ENCODE results near the gene TNNI3. TPM values are rescaled to one million over a fixed set of nuclear protein-coding genes. Genes with fewer than 3 reads are reported as not detected.

The TNNI3 gene
- total RNA-seq, 1 donor from 2014 or later, result 0.40 TPM

DNA sequence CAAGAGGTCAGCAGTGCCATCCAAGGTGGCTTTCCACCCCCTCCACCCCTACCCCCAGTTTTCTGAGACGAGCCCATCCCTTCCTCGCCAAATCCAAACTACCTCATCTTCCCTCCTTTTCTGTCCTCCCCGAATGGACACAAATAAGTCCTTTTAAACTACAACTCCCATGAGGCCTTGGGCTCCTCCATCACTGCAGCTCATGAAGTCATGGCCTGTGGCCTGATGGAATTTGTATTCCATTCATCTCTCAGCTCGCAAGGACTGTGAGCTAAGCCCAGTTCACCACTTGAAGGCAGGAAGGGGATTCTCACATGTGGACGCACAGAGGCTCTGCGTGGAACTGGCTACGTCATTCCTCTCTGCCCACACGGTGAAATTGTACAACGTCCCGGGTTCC, 39.3 kb upstream of the TNNI3 start:
- H3K4me3 ChIP-seq (ENCODE audit: low read depth, low read length), result no peak overlapping the region
- TF ChIP-seq, protein P1, sequence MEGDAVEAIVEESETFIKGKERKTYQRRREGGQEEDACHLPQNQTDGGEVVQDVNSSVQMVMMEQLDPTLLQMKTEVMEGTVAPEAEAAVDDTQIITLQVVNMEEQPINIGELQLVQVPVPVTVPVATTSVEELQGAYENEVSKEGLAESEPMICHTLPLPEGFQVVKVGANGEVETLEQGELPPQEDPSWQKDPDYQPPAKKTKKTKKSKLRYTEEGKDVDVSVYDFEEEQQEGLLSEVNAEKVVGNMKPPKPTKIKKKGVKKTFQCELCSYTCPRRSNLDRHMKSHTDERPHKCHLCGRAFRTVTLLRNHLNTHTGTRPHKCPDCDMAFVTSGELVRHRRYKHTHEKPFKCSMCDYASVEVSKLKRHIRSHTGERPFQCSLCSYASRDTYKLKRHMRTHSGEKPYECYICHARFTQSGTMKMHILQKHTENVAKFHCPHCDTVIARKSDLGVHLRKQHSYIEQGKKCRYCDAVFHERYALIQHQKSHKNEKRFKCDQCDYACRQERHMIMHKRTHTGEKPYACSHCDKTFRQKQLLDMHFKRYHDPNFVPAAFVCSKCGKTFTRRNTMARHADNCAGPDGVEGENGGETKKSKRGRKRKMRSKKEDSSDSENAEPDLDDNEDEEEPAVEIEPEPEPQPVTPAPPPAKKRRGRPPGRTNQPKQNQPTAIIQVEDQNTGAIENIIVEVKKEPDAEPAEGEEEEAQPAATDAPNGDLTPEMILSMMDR (conservative IDR thresholded peaks at IDR 0.05; ENCODE audit: low read depth, low read length), result no peak
- no peak for DNase-seq (ENCODE audit: low read depth)

DNA sequence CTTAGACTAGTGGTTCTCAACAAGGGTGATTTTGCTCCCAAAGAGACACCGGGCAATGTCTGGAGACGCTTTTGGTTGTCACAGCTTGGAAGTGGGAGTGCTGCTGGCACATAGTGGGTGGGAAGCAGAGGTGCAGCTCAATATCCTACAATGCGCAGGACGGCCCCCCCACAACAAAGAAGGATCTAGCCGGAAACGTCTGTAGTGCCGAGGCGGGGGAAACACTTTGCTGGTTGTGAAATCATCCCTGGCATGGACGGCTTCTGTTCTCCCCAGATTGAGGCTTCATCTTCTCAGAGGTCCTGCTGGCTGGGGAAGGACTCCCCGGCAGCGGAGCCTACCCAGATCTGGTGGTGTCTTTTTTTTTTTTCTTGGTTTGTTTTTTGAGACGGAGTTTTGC, 35.9 kb upstream of the TNNI3 start:
- TF ChIP-seq, protein P1 (conservative IDR thresholded peaks at IDR 0.05; ENCODE audit: low read depth, low read length), result no peak
- H3K4me3 ChIP-seq (ENCODE audit: low read depth, low read length), result no peak overlapping the region
- DNase-seq (ENCODE audit: low read depth), result no peak

DNA sequence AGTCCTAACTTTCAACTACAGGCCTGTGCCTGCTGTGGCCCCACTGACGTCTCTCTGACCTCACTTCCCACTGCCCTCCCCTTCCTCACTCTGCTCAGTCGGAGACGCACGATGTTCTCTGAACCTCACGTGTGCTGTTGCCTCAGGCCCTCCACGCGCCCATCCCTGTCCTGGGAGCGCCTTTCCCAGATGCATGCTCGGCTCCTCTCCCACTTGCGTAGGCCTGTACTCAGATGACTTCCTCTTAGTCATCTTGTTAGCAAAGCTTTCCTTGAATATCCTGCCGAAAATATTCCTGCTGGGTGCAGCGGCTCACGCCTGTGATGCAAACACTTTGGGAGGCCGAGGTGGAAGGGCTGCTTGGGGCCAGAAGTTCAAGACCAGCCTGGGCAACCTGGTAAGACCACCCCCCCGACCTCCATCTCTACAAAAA, 31.9 kb upstream of the TNNI3 start:
- no peak for DNase-seq (ENCODE audit: low read depth)
- no peak overlapping the region for H3K4me3 ChIP-seq (ENCODE audit: low read depth, low read length)
- TF ChIP-seq, protein P1 (conservative IDR thresholded peaks at IDR 0.05; ENCODE audit: low read depth, low read length), result no peak

DNA sequence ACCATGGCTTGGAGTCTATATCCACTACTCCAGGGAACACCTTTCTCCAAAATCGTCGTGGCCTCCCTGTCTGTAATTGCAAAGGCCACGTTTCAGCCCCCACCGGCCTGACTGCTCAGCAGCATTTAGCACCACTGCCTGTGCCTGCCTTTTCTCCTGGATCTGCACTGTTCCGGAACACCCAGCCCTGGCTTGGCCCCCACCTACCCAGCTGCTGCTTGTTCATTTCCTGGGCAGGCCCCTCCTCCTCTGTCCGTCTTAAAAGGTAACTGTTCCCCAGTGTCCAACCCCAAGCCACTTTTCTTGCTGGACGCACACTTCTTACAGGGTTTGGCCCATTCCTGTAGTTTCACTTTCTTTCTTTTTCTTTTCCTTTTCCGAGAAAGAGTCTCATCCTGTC, 31.1 kb upstream of the TNNI3 start:
- H3K4me3 ChIP-seq (ENCODE audit: low read depth, low read length), result peak overlapping the region; percentile 8
- TF ChIP-seq, protein P1 (conservative IDR thresholded peaks at IDR 0.05; ENCODE audit: low read depth, low read length), result no peak
- DNase-seq (ENCODE audit: low read depth), result no peak

DNA sequence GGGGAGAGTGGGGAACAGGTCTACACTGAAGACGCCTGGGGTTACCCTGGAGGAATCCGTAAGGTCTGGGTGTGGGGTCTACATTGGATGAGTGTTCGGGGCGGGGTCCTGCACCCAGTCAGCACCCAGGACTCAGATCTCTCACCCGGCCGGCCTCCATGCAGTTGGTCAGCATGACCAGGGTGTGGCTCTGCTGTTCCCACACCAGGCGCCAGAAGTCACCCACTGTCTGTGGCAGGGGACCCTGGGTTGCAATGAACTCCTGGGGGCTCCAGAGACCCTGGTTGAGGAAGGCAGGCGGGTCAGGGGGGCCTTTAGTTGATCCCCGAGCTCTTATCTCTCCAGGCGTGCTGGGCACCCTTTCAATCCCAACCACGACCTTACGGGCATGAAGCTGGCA, 28.5 kb upstream of the TNNI3 start:
- no peak for DNase-seq (ENCODE audit: low read depth)
- H3K4me3 ChIP-seq (ENCODE audit: low read depth, low read length), result no peak overlapping the region
- TF ChIP-seq, protein P1 (conservative IDR thresholded peaks at IDR 0.05; ENCODE audit: low read depth, low read length), result no peak

DNA sequence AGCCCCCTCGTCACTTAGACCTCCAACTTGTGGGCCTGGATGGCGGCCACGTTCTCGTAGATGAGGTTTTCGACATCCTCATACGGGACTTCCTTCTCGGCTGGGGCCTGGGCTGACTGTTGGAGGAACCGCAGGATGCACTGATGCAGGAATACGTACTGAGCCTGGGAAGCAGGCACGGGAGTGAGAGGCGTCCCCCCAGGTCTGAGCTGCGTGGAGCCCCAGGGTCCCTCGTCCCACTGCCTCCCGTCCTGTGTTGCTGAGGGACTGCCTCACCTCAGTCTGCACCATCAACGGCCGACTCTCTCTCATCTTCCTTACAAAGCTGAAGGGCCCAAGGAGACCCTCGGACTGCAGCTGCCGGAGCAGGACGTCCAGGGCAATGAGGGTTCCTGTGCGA, 24.2 kb upstream of the TNNI3 start:
- DNase-seq (ENCODE audit: low read depth), result no peak
- no peak overlapping the region for H3K4me3 ChIP-seq (ENCODE audit: low read depth, low read length)
- TF ChIP-seq, protein P1 (conservative IDR thresholded peaks at IDR 0.05; ENCODE audit: low read depth, low read length), result no peak

DNA sequence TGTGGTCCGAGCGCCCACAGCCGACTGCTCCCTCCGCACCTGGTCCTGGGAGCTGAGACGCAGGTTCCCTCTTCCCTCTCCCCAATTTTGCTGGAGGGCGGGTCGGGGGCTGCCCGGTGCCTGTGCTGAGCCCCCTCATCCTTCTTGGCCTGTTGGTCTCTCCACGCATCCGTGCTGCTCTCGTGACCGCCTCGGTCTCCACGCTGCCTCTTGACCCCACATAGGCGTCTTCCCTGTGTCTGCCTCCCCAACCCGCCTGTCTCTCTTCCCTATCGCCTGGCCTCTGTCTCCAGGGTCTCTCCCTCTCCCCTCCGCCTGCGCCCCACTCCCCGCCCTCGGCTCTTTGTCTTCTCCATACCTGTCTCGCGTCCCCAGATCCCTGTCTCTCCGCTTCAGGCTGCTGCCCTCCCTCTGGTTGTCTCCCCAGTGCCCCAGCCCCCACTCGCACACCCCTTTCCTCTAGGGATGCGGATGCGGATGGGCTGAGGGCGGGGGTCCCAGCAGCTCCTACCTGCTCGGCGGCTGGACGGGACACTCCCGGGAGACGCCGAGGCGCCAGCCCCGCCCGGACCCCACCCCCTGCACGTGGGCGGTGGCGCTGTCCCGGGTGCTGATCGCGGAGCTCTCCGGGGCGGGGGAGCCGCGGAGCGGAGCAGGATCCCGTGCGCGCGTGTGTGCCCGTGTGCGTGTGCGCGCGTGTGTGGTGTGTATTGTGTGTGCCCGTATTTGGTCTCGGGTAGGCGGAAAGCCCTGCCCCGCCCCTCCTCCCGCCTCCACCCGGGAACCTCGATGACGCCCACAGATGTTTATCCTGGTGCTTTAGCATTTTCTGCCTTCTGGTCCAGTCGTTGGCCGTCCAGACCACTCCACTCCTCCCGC, 22.3 kb upstream of the TNNI3 start, which contains the start of gene SYT5:
SYT5 (minus strand) TSS at position 684 of the 879 bp plus-strand sequence. CDS start 1,248 bp downstream, outside the sequence.
- H3K4me3 ChIP-seq (ENCODE audit: low read depth, low read length), result peak within 1 kb of the TSS; percentile 40
- DNase-seq (ENCODE audit: low read depth), result no peak
- TF ChIP-seq, protein P1 (conservative IDR thresholded peaks at IDR 0.05; ENCODE audit: low read depth, low read length), result no peak

Measured in epithelial cell of proximal tubule (primary cell).